Mesenchymal stem cell (in vitro differentiated cells and primary cell): Measurements from ENCODE around the gene STARD10. TPM values are rescaled to one million over a fixed set of nuclear protein-coding genes. Genes with fewer than 3 reads are reported as not detected.

Experiments used
- DNase-seq: peaks from one replicate; pipeline ENCODE4 v3.0.0-alpha.2; 2013
- H2AFZ ChIP-seq: one replicate; pipeline ENCODE4 v1.6.1; 2013; ENCODE audit warnings: low read depth, mild to moderate bottlenecking, control low read depth, inconsistent platforms, low read length, moderate library complexity
- H2AK5ac ChIP-seq: 2 replicates; pipeline ENCODE4 v1.6.1; 2013; ENCODE audit warnings: low read length, moderate library complexity, mild to moderate bottlenecking, inconsistent platforms; ENCODE audit not compliant: severe bottlenecking
- H2BK120ac ChIP-seq: one replicate; pipeline ENCODE4 v1.6.1; 2013; ENCODE audit warnings: low read depth, mild to moderate bottlenecking, inconsistent platforms, low read length, moderate library complexity
- H2BK12ac ChIP-seq, 2 experiments: one replicate each; pipeline ENCODE4 v1.6.1; 2013; ENCODE audit warnings: inconsistent platforms in 2 of 2, low read length in 2 of 2, mild to moderate bottlenecking in 2 of 2, moderate library complexity in 2 of 2, control low read depth in 1 of 2
- H2BK15ac ChIP-seq: one replicate; pipeline ENCODE4 v1.6.1; 2013; ENCODE audit warnings: mild to moderate bottlenecking, low read depth, inconsistent platforms; ENCODE audit not compliant: poor library complexity, severe bottlenecking
- H2BK5ac ChIP-seq: 2 replicates; pipeline ENCODE4 v1.6.1; 2013; ENCODE audit warnings: low read depth, mild to moderate bottlenecking, low read length, control low read depth, inconsistent platforms; ENCODE audit not compliant: poor library complexity, severe bottlenecking
- H3K14ac ChIP-seq, 2 experiments: one replicate each; pipeline ENCODE4 v1.6.1; 2013; ENCODE audit warnings: inconsistent platforms in 2 of 2, low read length in 2 of 2, control low read depth in 1 of 2, mild to moderate bottlenecking in 1 of 2, moderate library complexity in 1 of 2
- H3K18ac ChIP-seq, 2 experiments: one replicate each; pipeline ENCODE4 v1.6.1; 2013; ENCODE audit warnings: inconsistent platforms in 2 of 2, low read length in 2 of 2, control low read depth in 1 of 2, low read depth in 1 of 2, mild to moderate bottlenecking in 1 of 2
- H3K23ac ChIP-seq, 2 experiments: one replicate each; pipeline ENCODE4 v1.6.1; 2013; ENCODE audit warnings: inconsistent platforms in 2 of 2, low read length in 2 of 2, mild to moderate bottlenecking in 2 of 2, moderate library complexity in 2 of 2, control low read depth in 1 of 2
- H3K27ac ChIP-seq: 2 replicates; pipeline ENCODE4 v1.5.1; 2013; ENCODE audit warnings: mild to moderate bottlenecking, moderate library complexity, low read length, control low read depth, inconsistent platforms; ENCODE audit not compliant: poor library complexity, severe bottlenecking
- H3K27me3 ChIP-seq, 2 experiments: 2 replicates each; pipeline versions ENCODE4 v1.6.1 to v1.7.0; 2013; ENCODE audit warnings: low read length in 2 of 2, mild to moderate bottlenecking in 2 of 2, moderate library complexity in 2 of 2, control low read depth in 1 of 2, inconsistent platforms in 1 of 2; ENCODE audit not compliant: control insufficient read depth in 1 of 2, insufficient read depth in 1 of 2
- H3K36me3 ChIP-seq, 2 experiments: 2 replicates each; pipeline versions ENCODE4 v1.6.1 to v1.7.0; 2013; ENCODE audit warnings: low read length in 2 of 2, control low read depth in 1 of 2, inconsistent platforms in 1 of 2, low read depth in 1 of 2, mild to moderate bottlenecking in 1 of 2; ENCODE audit not compliant: insufficient read depth in 2 of 2, control insufficient read depth in 1 of 2
- H3K4ac ChIP-seq, 2 experiments: one replicate each; pipeline ENCODE4 v1.6.1; 2013; ENCODE audit warnings: inconsistent platforms in 2 of 2, low read length in 2 of 2, mild to moderate bottlenecking in 2 of 2, moderate library complexity in 2 of 2, control low read depth in 1 of 2, low read depth in 1 of 2
- H3K4me1 ChIP-seq: 2 replicates; pipeline ENCODE4 v1.6.1; 2013; ENCODE audit warnings: low read depth, low read length, control low read depth; ENCODE audit not compliant: control insufficient read depth, insufficient read depth
- H3K4me2 ChIP-seq: 2 replicates; pipeline ENCODE4 v1.6.1; 2013; ENCODE audit warnings: low read length, mild to moderate bottlenecking, inconsistent platforms; ENCODE audit not compliant: poor library complexity, severe bottlenecking
- H3K4me3 ChIP-seq, 2 experiments: 2 replicates each; pipeline versions ENCODE4 v1.5.1 to v1.7.0; 2013; ENCODE audit warnings: low read length in 2 of 2, mild to moderate bottlenecking in 2 of 2, control low read depth in 1 of 2, low read depth in 1 of 2; ENCODE audit not compliant: insufficient read depth in 1 of 2
- H3K79me1 ChIP-seq: replicated peaks from 2 replicates; pipeline ENCODE4 v1.6.1; 2013; ENCODE audit warnings: mild to moderate bottlenecking, control low read depth, low read length, inconsistent platforms; ENCODE audit not compliant: poor library complexity, severe bottlenecking
- H3K9ac ChIP-seq: 2 replicates; pipeline ENCODE4 v1.7.0; 2013; ENCODE audit warnings: mild to moderate bottlenecking, low read length, moderate library complexity
- H3K9me3 ChIP-seq: 2 replicates; pipeline ENCODE4 v1.7.0; 2013; ENCODE audit warnings: mild to moderate bottlenecking, low read length; ENCODE audit not compliant: control insufficient read depth
- H4K8ac ChIP-seq: one replicate; pipeline ENCODE4 v1.6.1; 2013; ENCODE audit warnings: inconsistent platforms, mild to moderate bottlenecking, low read length, moderate library complexity
- H4K91ac ChIP-seq: one replicate; pipeline ENCODE4 v1.6.1; 2013; ENCODE audit warnings: mild to moderate bottlenecking, low read length, inconsistent platforms
- WGBS: methylation state at CpG from one replicate; pipeline ENCODE4 v1.1.7; 2013; ENCODE audit warnings: mixed read lengths; 5-methylcytosine and 5-hydroxymethylcytosine counted together
- polyA plus RNA-seq, 2 experiments: library from polyadenylated mRNA; stranded (reverse); fragments of 200-250 nt; gene quantifications; one replicate each; pipeline ENCODE4 v1.2.3, GENCODE V29; 2013

Gene STARD10, protein sequence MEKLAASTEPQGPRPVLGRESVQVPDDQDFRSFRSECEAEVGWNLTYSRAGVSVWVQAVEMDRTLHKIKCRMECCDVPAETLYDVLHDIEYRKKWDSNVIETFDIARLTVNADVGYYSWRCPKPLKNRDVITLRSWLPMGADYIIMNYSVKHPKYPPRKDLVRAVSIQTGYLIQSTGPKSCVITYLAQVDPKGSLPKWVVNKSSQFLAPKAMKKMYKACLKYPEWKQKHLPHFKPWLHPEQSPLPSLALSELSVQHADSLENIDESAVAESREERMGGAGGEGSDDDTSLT
- polyA plus RNA-seq (2013, experiment 1 of 2) = 16.5 TPM
- 13.7 TPM for polyA plus RNA-seq (2013, experiment 2 of 2)

DNA sequence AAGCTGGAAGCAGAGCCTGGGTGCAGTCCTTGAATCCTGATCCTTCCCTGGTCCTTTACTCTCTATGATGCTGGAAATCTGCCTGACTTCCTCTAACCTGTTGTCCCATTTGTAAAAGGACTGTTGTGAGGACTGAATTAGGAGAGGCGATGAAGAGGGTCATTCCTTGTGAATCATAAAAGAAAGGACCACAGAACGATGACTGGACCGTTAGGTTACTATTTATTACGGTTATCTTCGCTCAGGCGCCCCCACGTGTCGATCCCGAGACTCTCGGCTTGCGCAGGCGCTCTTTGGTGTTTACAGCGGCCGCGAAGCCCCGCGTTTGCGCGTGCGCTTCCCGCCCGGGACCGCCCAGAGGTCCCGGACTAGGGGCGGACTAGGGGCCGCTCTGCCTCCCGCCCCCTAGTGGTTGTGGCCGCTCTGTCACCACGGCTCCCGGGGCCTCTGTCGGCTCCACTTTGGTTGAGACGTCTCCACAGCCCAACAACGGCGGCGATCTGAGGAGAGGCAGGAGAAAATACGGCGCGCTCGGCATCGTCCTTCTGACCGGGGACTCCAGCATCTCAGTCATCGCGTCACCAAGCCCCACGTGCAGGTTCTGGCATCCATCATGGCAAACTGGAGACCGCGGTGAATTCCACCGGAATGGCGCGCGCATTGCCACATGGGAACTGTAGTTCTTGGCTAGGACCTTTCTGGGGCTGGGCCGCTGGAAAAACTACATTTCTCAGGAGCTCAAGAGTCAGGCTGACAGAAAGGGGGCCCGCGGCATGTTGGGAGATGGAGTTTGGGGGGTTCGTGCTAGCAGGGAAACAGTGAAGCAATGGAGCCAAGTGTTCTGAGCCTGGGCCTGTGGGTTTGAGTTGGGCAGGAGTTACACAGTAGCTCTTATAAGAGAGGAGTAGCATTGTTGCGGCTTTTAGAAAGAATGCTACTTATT is at the start of gene STARD10:
Gene STARD10, minus strand, starts transcription at position 623 of the 943 bp plus-strand sequence. CDS start 12,866 bp downstream, outside the sequence.
- H3K27me3 ChIP-seq = no peaks in the 10 kb centered on the region

DNA sequence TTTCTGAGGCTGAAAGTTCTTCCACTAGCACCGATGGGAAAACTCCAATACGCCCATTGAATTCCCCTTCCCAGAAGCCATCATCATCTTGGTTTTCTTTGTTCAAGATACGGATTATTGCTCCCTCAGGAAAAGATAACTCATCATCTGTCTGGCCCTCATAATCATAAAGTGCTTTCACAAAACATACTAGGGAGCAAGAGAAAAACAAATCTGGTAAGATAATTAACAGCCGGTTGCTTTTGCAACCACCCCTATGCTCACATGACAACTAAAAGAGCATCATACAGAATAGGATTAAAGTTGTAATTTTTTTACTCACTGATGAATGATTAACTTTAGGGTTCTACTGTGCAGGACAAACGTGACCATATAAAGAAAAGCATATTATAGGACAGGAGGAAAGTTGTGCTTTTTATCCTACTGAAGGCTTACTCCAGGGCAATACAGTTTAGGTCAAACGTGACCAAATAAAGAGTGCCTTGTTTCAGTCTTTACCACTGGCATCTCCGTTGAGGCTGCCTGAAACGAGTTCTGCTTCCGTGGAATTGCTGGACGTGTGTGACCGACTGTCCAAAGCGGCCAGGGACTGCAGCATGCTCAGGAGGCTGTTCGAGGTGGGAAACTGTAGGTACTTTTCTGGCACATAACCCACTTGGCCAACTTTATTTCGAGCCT is 48.9 kb upstream of the STARD10 start:
- Histone ChIP-seq H2BK5ac (no peak overlapping the region), H3K18ac (no peak overlapping the region), H2AK5ac (no peak overlapping the region), H2BK12ac (no peak overlapping the region), H4K8ac (no peak overlapping the region), H3K27ac (no peak overlapping the region), H3K14ac (no peak overlapping the region), H3K79me1 (no peaks in the 10 kb centered on the region), H3K4ac (no peak overlapping the region), H2BK15ac (no peak overlapping the region), H3K9ac (no peak overlapping the region), H2BK120ac (no peak overlapping the region), H3K36me3 (peaks cover 13 to 29% of the 10 kb centered on the region in 2 experiments), H3K4me3 (no peak overlapping the region), H2AFZ (no peak overlapping the region), H3K4me2 (no peak overlapping the region), H3K4me1 (peaks cover 2% of the 10 kb centered on the region), H3K9me3 (no peaks in the 10 kb centered on the region), H3K27me3 (no peaks in the 10 kb centered on the region), H4K91ac (no peak overlapping the region), H3K23ac (no peak overlapping the region)
- WGBS = 87% methylated on average over 13 of the region's 14 CpGs
- DNase-seq = no peak

More for the DNA sequence above, at the start of gene STARD10:
- peaks cover 22% of the 10 kb centered on the region for H3K4me1 ChIP-seq
- peak within 1 kb of the TSS; percentile 65 for H3K4me2 ChIP-seq
- no peaks in the 10 kb centered on the region for H3K36me3 ChIP-seq
- H2BK15ac ChIP-seq = no peak within 1 kb of the TSS
- H3K14ac ChIP-seq = peak within 1 kb of the TSS in 1 of 2 experiments; percentile 89
- WGBS = 2% methylated on average over 55 of the region's 55 CpGs
- H3K9ac ChIP-seq = peak within 1 kb of the TSS; percentile 86
- H3K4ac ChIP-seq = peak within 1 kb of the TSS in 1 of 2 experiments; percentile 92
- H4K91ac ChIP-seq = peak within 1 kb of the TSS; percentile 77
- peak within 1 kb of the TSS; percentile 29 to 95 for H2BK12ac ChIP-seq
- peak within 1 kb of the TSS; percentile 54 for H2BK120ac ChIP-seq
- peak within 1 kb of the TSS; percentile 76 for H2AK5ac ChIP-seq
- peak within 1 kb of the TSS in 1 of 2 experiments; percentile 83 for H3K23ac ChIP-seq
- H4K8ac ChIP-seq = peak within 1 kb of the TSS; percentile 94
- H3K18ac ChIP-seq = peak within 1 kb of the TSS; percentile 93
- no peaks in the 10 kb centered on the region for H3K79me1 ChIP-seq
- H2BK5ac ChIP-seq = peak within 1 kb of the TSS; percentile 92
- peak within 1 kb of the TSS; percentile 89 for H3K27ac ChIP-seq
- peak; percentile 95 for DNase-seq
- H2AFZ ChIP-seq = peak within 1 kb of the TSS; percentile 89
- peak within 1 kb of the TSS; percentile 78 to 87 for H3K4me3 ChIP-seq
- H3K9me3 ChIP-seq = no peaks in the 10 kb centered on the region

DNA sequence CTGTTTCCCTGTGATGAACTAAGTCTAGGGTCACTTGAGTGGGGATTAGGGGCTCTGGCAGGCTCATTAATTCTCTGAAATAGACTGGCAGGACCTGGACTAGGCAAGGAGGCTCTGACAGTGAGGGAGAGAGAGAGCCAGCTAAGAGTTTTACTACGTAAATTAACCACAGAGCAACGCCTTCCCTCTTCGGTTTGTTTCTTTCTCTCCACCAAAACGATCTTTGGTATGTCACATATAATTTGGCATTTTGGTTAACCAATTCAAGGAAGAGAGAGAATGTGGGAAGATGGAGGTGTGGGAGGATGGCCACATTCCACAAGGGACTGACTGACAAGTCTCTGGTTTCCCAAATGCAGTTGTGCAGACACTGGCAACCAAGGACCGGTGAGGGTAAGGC is 48.3 kb upstream of the STARD10 start:
- Histone ChIP-seq H3K14ac (no peak overlapping the region), H3K23ac (no peak overlapping the region), H3K18ac (no peak overlapping the region), H2BK5ac (no peak overlapping the region), H4K91ac (no peak overlapping the region), H2BK120ac (no peak overlapping the region), H3K36me3 (peaks cover 18 to 36% of the 10 kb centered on the region in 2 experiments), H3K4ac (no peak overlapping the region), H3K9ac (no peak overlapping the region), H4K8ac (no peak overlapping the region), H3K9me3 (no peaks in the 10 kb centered on the region), H3K4me3 (no peak overlapping the region), H2BK12ac (no peak overlapping the region), H2BK15ac (no peak overlapping the region), H2AK5ac (no peak overlapping the region), H3K27me3 (no peaks in the 10 kb centered on the region), H2AFZ (no peak overlapping the region), H3K79me1 (no peaks in the 10 kb centered on the region), H3K4me1 (peaks cover 2% of the 10 kb centered on the region), H3K27ac (no peak overlapping the region), H3K4me2 (no peak overlapping the region)
- WGBS = 100% methylated on average over 2 of the region's 5 CpGs
- no peak for DNase-seq
